AG09319 (cell line): Measurements from ENCODE around the gene TMEM11.

Experiments
- DNase-seq: peaks from one replicate; pipeline ENCODE4 v3.0.0-alpha.2; 2010; ENCODE audit warnings: low read depth; ENCODE audit errors: extremely low read depth
- TF ChIP-seq, protein P1 (sequence below): IDR thresholded peaks from 2 replicates; pipeline ENCODE4 v1.5.1; 2011; ENCODE audit warnings: low read depth, mild to moderate bottlenecking, inconsistent platforms, low read length, moderate library complexity

Gene TMEM11

GRCh38 chr17:21152731-21153130 lies 61.2 kb downstream of the TMEM11 start:
- no peak for DNase-seq
- TF ChIP-seq, protein P1, sequence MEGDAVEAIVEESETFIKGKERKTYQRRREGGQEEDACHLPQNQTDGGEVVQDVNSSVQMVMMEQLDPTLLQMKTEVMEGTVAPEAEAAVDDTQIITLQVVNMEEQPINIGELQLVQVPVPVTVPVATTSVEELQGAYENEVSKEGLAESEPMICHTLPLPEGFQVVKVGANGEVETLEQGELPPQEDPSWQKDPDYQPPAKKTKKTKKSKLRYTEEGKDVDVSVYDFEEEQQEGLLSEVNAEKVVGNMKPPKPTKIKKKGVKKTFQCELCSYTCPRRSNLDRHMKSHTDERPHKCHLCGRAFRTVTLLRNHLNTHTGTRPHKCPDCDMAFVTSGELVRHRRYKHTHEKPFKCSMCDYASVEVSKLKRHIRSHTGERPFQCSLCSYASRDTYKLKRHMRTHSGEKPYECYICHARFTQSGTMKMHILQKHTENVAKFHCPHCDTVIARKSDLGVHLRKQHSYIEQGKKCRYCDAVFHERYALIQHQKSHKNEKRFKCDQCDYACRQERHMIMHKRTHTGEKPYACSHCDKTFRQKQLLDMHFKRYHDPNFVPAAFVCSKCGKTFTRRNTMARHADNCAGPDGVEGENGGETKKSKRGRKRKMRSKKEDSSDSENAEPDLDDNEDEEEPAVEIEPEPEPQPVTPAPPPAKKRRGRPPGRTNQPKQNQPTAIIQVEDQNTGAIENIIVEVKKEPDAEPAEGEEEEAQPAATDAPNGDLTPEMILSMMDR = no peak

- no peak for DNase-seq
- TF ChIP-seq, protein P1 = no peak
These were observed 64.3 kb downstream of the TMEM11 start for GRCh38 chr17:21149621-21150020.
